K562 (cell line): ENCODE measurements around the gene XPO4. TPM values are rescaled to one million over a fixed set of nuclear protein-coding genes. Genes with fewer than 3 reads are reported as not detected.

Experiments
- ATAC-seq: fragments of 200-7000 bp; cut with Tn5 transposase; 3 replicates; pipeline ENCODE4 v1.9.1; 2020; ENCODE audit warnings: moderate library complexity
- BruUV-seq: library from RNA; stranded (reverse); fragments of 400-500 nt; replicated peaks from 2 replicates; lab custom pipeline; 2021; lab: Mats Ljungman, UMichigan
- CTCF ChIA-PET: fragments of 300-600 bp; formaldehyde crosslinking; extraction: SDS; loops from one replicate; lab custom pipeline; 2021; ENCODE audit warnings: low intra/inter-chr PET ratio; lab: Yijun Ruan, JAX
- POLR2A ChIA-PET: fragments of 300-600, 350-650 bp; sonication (Branson Sonifier 250); formaldehyde crosslinking; extraction: SDS; loops from one replicate; lab custom pipeline; 2021; ENCODE audit warnings: antibody characterized with exemption, inconsistent platforms; lab: Yijun Ruan, JAX
- DNase-seq, 4 experiments: peaks; one replicate each; pipeline versions ENCODE4 v3.0.0 to v3.0.0-alpha.2; 2011 to 2018; ENCODE audit warnings: low spot score in 3 of 4, mixed read lengths in 3 of 4; ENCODE audit errors: extremely low read depth in 1 of 4
- FAIRE-seq: peaks from 2 replicates; lab custom pipeline; 2011; peaks lifted over from hg19 to GRCh38; lab: Jason Lieb, UNC
- H2AFZ ChIP-seq: 2 replicates; pipeline ENCODE4 v1.6.0; 2011; ENCODE audit warnings: low read depth, low read length, control low read depth, inconsistent platforms
- H3K27ac ChIP-seq: fragments of 200-600 bp; 3 replicates; pipeline ENCODE4 v1.8.0; 2011; ENCODE audit warnings: low read depth, mild to moderate bottlenecking, control low read depth, inconsistent platforms, low read length, moderate library complexity, mixed read lengths; ENCODE audit errors: extremely low read depth
- H3K27me3 ChIP-seq, 2 experiments: fragments of 300-600 bp in 1 of 2; 2 replicates in 1 of 2; 3 replicates in 1 of 2; pipeline versions ENCODE4 v1.6.0 to v1.8.0; 2011; ENCODE audit warnings: inconsistent platforms in 2 of 2, low read length in 2 of 2, mild to moderate bottlenecking in 1 of 2, mixed read lengths in 1 of 2, moderate library complexity in 1 of 2; ENCODE audit not compliant: control insufficient read depth in 2 of 2, insufficient read depth in 2 of 2
- H3K36me3 ChIP-seq: fragments of 300-600 bp; 3 replicates; pipeline ENCODE4 v1.8.0; 2011; ENCODE audit warnings: mild to moderate bottlenecking, low read length, inconsistent platforms; ENCODE audit not compliant: control insufficient read depth, insufficient read depth
- H3K4me1 ChIP-seq, 2 experiments: fragments of 200-600 bp in 1 of 2; replicated peaks in 1 of 2; 2 replicates in 1 of 2; 3 replicates in 1 of 2; pipeline versions ENCODE4 v1.5.1 to v1.8.0; 2011; ENCODE audit warnings: inconsistent platforms in 2 of 2, low read length in 2 of 2, mild to moderate bottlenecking in 1 of 2, mixed read lengths in 1 of 2, moderate library complexity in 1 of 2; ENCODE audit not compliant: control insufficient read depth in 2 of 2, insufficient read depth in 2 of 2
- H3K4me2 ChIP-seq: 2 replicates; pipeline ENCODE4 v1.6.1; 2011; ENCODE audit warnings: low read length, control low read depth, inconsistent platforms, mixed read lengths; ENCODE audit not compliant: insufficient read depth
- H3K4me3 ChIP-seq: fragments of 200-600 bp; sonication (generic), shearing (Covaris generic); 2 replicates; pipeline ENCODE4 v1.5.1; 2016; ENCODE audit warnings: control low read depth, inconsistent platforms
- H3K79me2 ChIP-seq: fragments of 200-600 bp; 3 replicates; pipeline ENCODE4 v1.8.0; 2011; ENCODE audit warnings: low read length, inconsistent platforms; ENCODE audit not compliant: control insufficient read depth, insufficient read depth
- H3K9ac ChIP-seq, 2 experiments: 2 replicates each; pipeline versions ENCODE4 v1.6.0 to v1.6.1; 2011; ENCODE audit warnings: low read depth in 2 of 2, low read length in 2 of 2, control low read depth in 1 of 2, inconsistent platforms in 1 of 2, mild to moderate bottlenecking in 1 of 2, mixed read lengths in 1 of 2; ENCODE audit not compliant: insufficient read depth in 1 of 2
- H3K9me1 ChIP-seq: one replicate; pipeline ENCODE4 v1.6.0; 2011; ENCODE audit warnings: inconsistent platforms, mild to moderate bottlenecking, low read length, moderate library complexity; ENCODE audit not compliant: control insufficient read depth, insufficient read depth
- H3K9me3 ChIP-seq: replicated peaks from 2 replicates; pipeline ENCODE4 v1.5.1; 2011; ENCODE audit warnings: low read depth, low read length, inconsistent platforms; ENCODE audit not compliant: control insufficient read depth, insufficient read depth
- H4K20me1 ChIP-seq: replicated peaks from 2 replicates; pipeline ENCODE4 v1.6.1; 2011; ENCODE audit warnings: low read length, inconsistent platforms, mixed read lengths; ENCODE audit not compliant: control insufficient read depth, insufficient read depth
- ATF1 ChIP-seq, 2 experiments: fragments of 450-650 bp in 1 of 2; IDR thresholded peaks; 2 replicates each; pipeline ENCODE4 v1.6.1; 2016; ENCODE audit warnings: missing compliant biosample characterization in 1 of 2, missing genetic modification characterization in 1 of 2
- FOXJ3 ChIP-seq: sonication (generic); formaldehyde crosslinking; IDR thresholded peaks from 2 replicates; pipeline ENCODE4 v1.4.0; 2020; ENCODE audit warnings: mild to moderate bottlenecking, missing genetic modification reagents
- FOXP4 ChIP-seq: sonication (generic); formaldehyde crosslinking; IDR thresholded peaks from 2 replicates; pipeline ENCODE4 v1.8.0; 2022; ENCODE audit warnings: mild to moderate bottlenecking, missing genetic modification reagents, borderline replicate concordance
- KLF6 ChIP-seq: fragments of 250-450 bp; sonication (Bioruptor Pico); IDR thresholded peaks from 2 replicates; pipeline ENCODE4 v1.4.0; 2020; ENCODE audit warnings: mild to moderate bottlenecking, moderate library complexity, borderline replicate concordance
- MBD2 ChIP-seq: sonication (generic); IDR thresholded peaks from 2 replicates; pipeline ENCODE4 v1.6.1; 2016; ENCODE audit warnings: low read depth, borderline replicate concordance
- PTTG1 ChIP-seq: fragments of 450-650 bp; IDR thresholded peaks from 2 replicates; pipeline ENCODE4 v1.6.1; 2016; ENCODE audit warnings: low read depth, mild to moderate bottlenecking, missing genetic modification characterization, missing compliant biosample characterization
- RBBP5 ChIP-seq: fragments of 200-600 bp; sonication (generic); IDR thresholded peaks from 2 replicates; pipeline ENCODE4 v1.6.1; 2012; ENCODE audit warnings: borderline replicate concordance, mild to moderate bottlenecking, low read length, control low read depth, inconsistent platforms; ENCODE audit not compliant: insufficient read depth, poor library complexity, severe bottlenecking
- RERE ChIP-seq: sonication (generic); formaldehyde crosslinking; IDR thresholded peaks from 2 replicates; pipeline ENCODE4 v1.8.0; 2023; ENCODE audit warnings: missing genetic modification reagents, mild to moderate bottlenecking, borderline replicate concordance
- RFX5 ChIP-seq: IDR thresholded peaks from 2 replicates; pipeline ENCODE4 v1.6.1; 2011; ENCODE audit warnings: low read depth, mild to moderate bottlenecking, improper control_type of control experiment, low read length
- TRIM28 ChIP-seq: fragments of 450-650 bp; IDR thresholded peaks from 2 replicates; pipeline ENCODE4 v1.6.1; 2017
- YBX1 ChIP-seq: fragments of 450-650 bp; IDR thresholded peaks from 2 replicates; pipeline ENCODE4 v1.7.1; 2016; ENCODE audit warnings: mild to moderate bottlenecking
- ZBTB17 ChIP-seq: fragments of 450-650 bp; formaldehyde crosslinking; IDR thresholded peaks from 2 replicates; pipeline ENCODE4 v1.4.0; 2020; ENCODE audit warnings: mild to moderate bottlenecking
- ZNF444 ChIP-seq: fragments of 250-450 bp; sonication (Bioruptor Pico); IDR thresholded peaks from 2 replicates; pipeline ENCODE4 v1.4.0; 2020; ENCODE audit warnings: mild to moderate bottlenecking, moderate library complexity
- WGBS: fragments of 100-300 bp; shearing (Covaris generic); methylation state at CpG from one replicate; pipeline ENCODE4 v1.1.6; 2016; ENCODE audit warnings: low coverage, mixed read lengths; ENCODE audit not compliant: insufficient coverage; ENCODE audit errors: missing lambda C conversion rate; 5-methylcytosine and 5-hydroxymethylcytosine counted together
- in situ Hi-C: fragments of 300-500 bp; cut with MboI; formaldehyde crosslinking; loops from 4 replicates; pipeline ENCODE4 v1.15.0; 2018; ENCODE audit warnings: inconsistent platforms, mixed read lengths
- intact Hi-C: fragments of 100-400 bp; cut with micrococcal nuclease; formaldehyde crosslinking; loops from 2 replicates; pipeline ENCODE4 v1.14.2; 2022
- polyA plus RNA-seq, 8 experiments: library from polyadenylated mRNA; depleted of rRNA in 4 of 8; stranded (reverse) in 5 of 8; unstranded in 3 of 8; fragments of >200 nt; fragmentation: Nextera tagmentation in 2 of 8; fragmentation: Illumina TruSeq in 1 of 8; extraction: Ambion mirVana in 2 of 8; extraction: Trizol in 1 of 8; gene quantifications; 2 replicates each; pipeline versions ENCODE4 v1.2.1 to v1.2.3, GENCODE V29; 2011 to 2014; ENCODE audit warnings: inconsistent platforms in 1 of 8, missing spikeins in 1 of 8
- total RNA-seq, 7 experiments: library from RNA; depleted of rRNA in 6 of 7; stranded (reverse); fragments of >200 nt in 6 of 7; fragmentation: Illumina TruSeq in 2 of 7; extraction: Trizol in 2 of 7; gene quantifications; 2 replicates each; pipeline versions ENCODE4 v1.2.1 to v1.2.3, GENCODE V29; 2011 to 2021; ENCODE audit warnings: low replicate concordance in 1 of 7

Gene XPO4
- total and polyA plus RNA-seq, 9 of the 15 experiments (the other 6 are each of a cell fraction or from before 2014, with no cell fraction given), result 5.5 to 25.1 (median 17.5) TPM

DNA sequence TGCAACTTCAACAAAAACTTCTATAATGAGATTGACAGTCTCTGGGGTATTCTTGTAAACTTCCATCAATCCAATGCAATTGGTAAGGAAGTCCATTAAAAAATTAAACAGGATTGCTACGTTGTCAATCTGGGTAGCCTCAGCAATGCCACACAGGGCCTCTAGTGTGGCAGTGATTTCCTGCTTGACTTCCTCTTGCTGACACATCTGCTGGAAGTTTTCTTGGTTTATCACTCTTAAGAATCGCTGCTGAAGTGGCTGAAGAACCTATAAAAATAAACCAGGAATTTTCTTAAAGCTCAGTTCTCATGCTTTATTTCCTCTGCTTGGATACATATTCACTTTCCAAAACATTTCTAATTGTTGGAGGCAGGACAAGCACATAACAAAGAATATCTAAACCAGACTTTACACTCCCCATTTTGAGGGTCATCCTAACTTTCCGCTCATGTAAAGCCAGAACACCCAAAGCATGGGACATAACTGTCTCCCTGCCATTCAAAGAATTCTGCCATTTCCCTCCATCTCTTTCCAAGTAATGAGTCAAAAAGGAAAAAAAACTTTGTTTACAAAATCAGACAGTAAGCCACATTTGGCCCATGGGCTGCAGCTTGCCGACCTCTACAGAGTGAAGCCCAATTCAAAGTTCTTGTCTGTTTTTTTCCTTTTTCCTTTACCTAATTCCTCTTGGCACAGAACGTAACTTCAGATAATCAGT lies 105.6 kb downstream of the XPO4 start (continued):
- no peak for TF ChIP-seq FOXP4 (CRISPR knock-in tag)

DNA sequence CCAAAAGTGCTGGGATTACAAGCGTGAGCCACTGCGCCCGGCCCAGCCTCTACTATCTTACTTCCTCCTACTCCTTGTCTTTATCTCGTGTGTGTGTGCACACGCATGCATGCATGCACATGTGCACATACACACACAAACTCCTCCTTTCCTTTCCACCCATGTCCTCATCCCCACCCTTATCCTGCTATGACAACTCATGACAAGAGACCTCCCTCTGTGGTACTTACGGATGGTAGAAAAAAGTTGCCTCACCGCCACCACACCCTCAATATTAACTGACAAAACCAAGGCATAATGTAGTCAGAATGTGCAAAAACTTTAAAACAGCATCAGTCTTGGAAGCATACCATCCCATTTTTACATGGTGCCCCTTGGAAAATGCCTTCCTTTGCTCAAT lies 112.9 kb downstream of the XPO4 start:
- POLR2A ChIA-PET, result no interaction called here
- no TSS peak for BruUV-seq
- no peak overlapping the region for H3K27ac ChIP-seq
- H4K20me1 ChIP-seq, result no peaks in the 10 kb centered on the region
- no peaks in the 10 kb centered on the region for H3K9me1 ChIP-seq
- DNase-seq (no peak), FAIRE-seq (no peak), ATAC-seq (no peak)
- H3K9me3 ChIP-seq, result no peaks in the 10 kb centered on the region
- H3K4me2 ChIP-seq, result no peak overlapping the region
- no peak overlapping the region for H3K4me3 ChIP-seq
- H2AFZ ChIP-seq, result no peak overlapping the region
- in situ Hi-C loops (no loop called here), intact Hi-C loops (no loop called here)
- no peaks in the 10 kb centered on the region for H3K4me1 ChIP-seq
- H3K36me3 ChIP-seq, result peaks cover 62% of the 10 kb centered on the region
- H3K79me2 ChIP-seq, result no peaks in the 10 kb centered on the region
- no peaks in the 10 kb centered on the region for H3K27me3 ChIP-seq
- no peak overlapping the region for H3K9ac ChIP-seq
- TF ChIP-seq FOXJ3 (CRISPR knock-in tag), result no peak
- no peak for TF ChIP-seq YBX1
- no peak for TF ChIP-seq KLF6 (CRISPR knock-in tag)
- TF ChIP-seq ZBTB17, result no peak
- TF ChIP-seq MBD2, result no peak
- TF ChIP-seq RERE, result no peak
- no peak for TF ChIP-seq PTTG1 (tag)
- TF ChIP-seq RBBP5, result no peak
- no peak for TF ChIP-seq RFX5
- TF ChIP-seq ZNF444 (CRISPR knock-in tag), result no peak
- TF ChIP-seq ATF1 (CRISPR knock-in tag; IDR thresholded peaks at IDR 0.05), result no peak
- no peak for TF ChIP-seq ATF1 (tag; IDR thresholded peaks at IDR 0.05)
- no peak for TF ChIP-seq TRIM28
- WGBS, result 92% methylated on average over 6 of the region's 7 CpGs
- CTCF ChIA-PET, result no interaction called here
